A673 (cell line): ENCODE data around the gene FSCN2. TPM values are rescaled to one million over a fixed set of nuclear protein-coding genes. Genes with fewer than 3 reads are reported as not detected.

Experiments
- BruUV-seq: library from RNA; stranded (reverse); fragments of 400-500 nt; replicated peaks from 2 replicates; lab custom pipeline; 2021; lab: Mats Ljungman, UMichigan
- CTCF ChIA-PET: fragments of 300-600 bp; sonication (Branson Sonifier 250); formaldehyde crosslinking; loops from one replicate; lab custom pipeline; 2022; ENCODE audit warnings: antibody characterized with exemption; lab: Charles Lee
- POLR2A ChIA-PET: fragments of 300-600 bp; sonication (Branson Sonifier 250); formaldehyde crosslinking; loops from one replicate; lab custom pipeline; 2022; ENCODE audit warnings: antibody characterized with exemption; ENCODE audit not compliant: low non-redundant PET; lab: Charles Lee
- DNase-seq: peaks from one replicate; pipeline ENCODE4 v3.0.0-alpha.2; 2015; ENCODE audit warnings: low spot score
- H3K27ac ChIP-seq: fragments of 200-600 bp; sonication (generic); 2 replicates; pipeline ENCODE4 v1.5.1; 2016; ENCODE audit warnings: mixed run types, low read depth, mild to moderate bottlenecking, mixed read lengths, antibody characterized with exemption, low read length; ENCODE audit not compliant: poor library complexity, severe bottlenecking
- H3K27me3 ChIP-seq: fragments of 200-600 bp; sonication (generic); replicated peaks from 2 replicates; pipeline ENCODE4 v1.6.1; 2017; ENCODE audit warnings: mixed run types, low read depth, mild to moderate bottlenecking, mixed read lengths, antibody characterized with exemption, low read length; ENCODE audit not compliant: insufficient read depth, poor library complexity
- H3K36me3 ChIP-seq: fragments of 200-600 bp; sonication (generic); 2 replicates; pipeline ENCODE4 v1.6.1; 2016; ENCODE audit warnings: mixed run types, mild to moderate bottlenecking, mixed read lengths, antibody characterized with exemption, low read length; ENCODE audit not compliant: insufficient read depth, poor library complexity, severe bottlenecking
- H3K4me1 ChIP-seq: fragments of 200-600 bp; sonication (generic); 2 replicates; pipeline ENCODE4 v1.6.1; 2017; ENCODE audit warnings: mixed run types, mild to moderate bottlenecking, mixed read lengths, antibody characterized with exemption, low read length; ENCODE audit not compliant: insufficient read depth, poor library complexity, severe bottlenecking
- H3K4me3 ChIP-seq: fragments of 200-600 bp; sonication (generic); 2 replicates; pipeline ENCODE4 v1.5.1; 2016; ENCODE audit warnings: low read depth, mixed run types, mild to moderate bottlenecking, mixed read lengths, low read length; ENCODE audit not compliant: poor library complexity, severe bottlenecking
- H3K9me3 ChIP-seq: fragments of 200-600 bp; sonication (generic); 2 replicates; pipeline ENCODE4 v1.6.1; 2016; ENCODE audit warnings: mixed run types, low read depth, mild to moderate bottlenecking, mixed read lengths, antibody characterized with exemption, low read length; ENCODE audit not compliant: poor library complexity, severe bottlenecking
- CTCF ChIP-seq: fragments of 300-800, 200-600 bp; sonication (generic); conservative IDR thresholded peaks from 2 replicates; pipeline ENCODE4 v1.5.1; 2017; ENCODE audit warnings: low read depth, mild to moderate bottlenecking, antibody characterized with exemption, low read length, moderate library complexity, mixed read lengths
- EZH2 ChIP-seq: fragments of 200-600 bp; sonication (generic); IDR thresholded peaks from 2 replicates; pipeline ENCODE4 v1.6.1; 2017; ENCODE audit warnings: borderline replicate concordance, low read depth, mild to moderate bottlenecking, mixed read lengths, antibody characterized with exemption, low read length; ENCODE audit not compliant: poor library complexity, severe bottlenecking
- intact Hi-C: fragments of 100-400 bp; cut with micrococcal nuclease; formaldehyde crosslinking; loops from one replicate; pipeline ENCODE4 v1.10.0; 2022; ENCODE audit not compliant: unreplicated experiment
- total RNA-seq: library from RNA; stranded (reverse); gene quantifications from 2 replicates; pipeline ENCODE4 v1.2.3, GENCODE V29; 2021

Gene FSCN2
- total RNA-seq, 1 experiment from 2014 or later: 0.26 TPM

- POLR2A ChIA-PET: no interaction called here
- DNase-seq: no peak
- Histone ChIP-seq H3K4me3 (no peak overlapping the region), H3K4me1 (no peaks in the 10 kb centered on the region), H3K27ac (no peak overlapping the region), H3K27me3 (peaks cover 12% of the 10 kb centered on the region), H3K36me3 (no peaks in the 10 kb centered on the region), H3K9me3 (no peaks in the 10 kb centered on the region)
- TF ChIP-seq CTCF: no peak
- BruUV-seq: no TSS peak
- intact Hi-C loops: no loop called here
- CTCF ChIA-PET: no interaction called here
Observed at GRCh38 chr17:81526662-81527571, 1.3 kb upstream of the FSCN2 start.

DNA sequence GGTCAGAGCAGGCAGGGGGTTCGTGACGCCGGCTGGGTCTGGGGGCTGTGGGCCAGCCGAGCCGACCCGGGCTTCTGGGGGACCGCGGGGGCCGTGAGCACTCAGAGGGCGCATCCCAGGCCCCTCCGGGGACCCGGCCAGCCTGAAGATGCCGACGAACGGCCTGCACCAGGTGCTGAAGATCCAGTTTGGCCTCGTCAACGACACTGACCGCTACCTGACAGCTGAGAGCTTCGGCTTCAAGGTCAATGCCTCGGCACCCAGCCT, 140 bp downstream of the FSCN2 start:
- intact Hi-C loops: no loop called here
- Histone ChIP-seq H3K4me1 (no peaks in the 10 kb centered on the region), H3K4me3 (no peak overlapping the region), H3K36me3 (no peaks in the 10 kb centered on the region), H3K27me3 (peaks cover 12% of the 10 kb centered on the region), H3K27ac (no peak overlapping the region), H3K9me3 (no peaks in the 10 kb centered on the region)
- TF ChIP-seq CTCF (no peak), EZH2 (no peak)
- no peak for DNase-seq
- POLR2A ChIA-PET: no interaction called here
- BruUV-seq: no TSS peak
- CTCF ChIA-PET: no interaction called here

DNA sequence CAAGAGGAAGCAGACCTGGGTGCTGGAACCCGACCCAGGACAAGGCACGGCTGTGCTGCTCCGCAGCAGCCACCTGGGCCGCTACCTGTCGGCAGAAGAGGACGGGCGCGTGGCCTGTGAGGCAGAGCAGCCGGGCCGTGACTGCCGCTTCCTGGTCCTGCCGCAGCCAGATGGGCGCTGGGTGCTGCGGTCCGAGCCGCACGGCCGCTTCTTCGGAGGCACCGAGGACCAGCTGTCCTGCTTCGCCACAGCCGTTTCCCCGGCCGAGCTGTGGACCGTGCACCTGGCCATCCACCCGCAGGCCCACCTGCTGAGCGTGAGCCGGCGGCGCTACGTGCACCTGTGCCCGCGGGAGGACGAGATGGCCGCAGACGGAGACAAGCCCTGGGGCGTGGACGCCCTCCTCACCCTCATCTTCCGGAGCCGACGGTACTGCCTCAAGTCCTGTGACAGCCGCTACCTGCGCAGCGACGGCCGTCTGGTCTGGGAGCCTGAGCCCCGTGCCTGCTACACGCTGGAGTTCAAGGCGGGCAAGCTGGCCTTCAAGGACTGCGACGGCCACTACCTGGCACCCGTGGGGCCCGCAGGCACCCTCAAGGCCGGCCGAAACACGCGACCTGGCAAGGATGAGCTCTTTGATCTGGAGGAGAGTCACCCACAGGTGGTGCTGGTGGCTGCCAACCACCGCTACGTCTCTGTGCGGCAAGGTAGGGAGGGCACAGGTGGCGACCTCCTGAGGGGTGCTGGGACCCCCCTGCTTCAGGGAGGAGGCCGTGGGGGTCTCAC, 667 bp downstream of the FSCN2 start:
- H3K36me3 ChIP-seq: no peaks in the 10 kb centered on the region
- peaks cover 12% of the 10 kb centered on the region for H3K27me3 ChIP-seq
- no peak overlapping the region for H3K4me3 ChIP-seq
- no peak for DNase-seq
- H3K4me1 ChIP-seq: no peaks in the 10 kb centered on the region
- no TSS peak for BruUV-seq
- H3K27ac ChIP-seq: no peak overlapping the region
- intact Hi-C loops: no loop called here
- CTCF ChIA-PET: no interaction called here
- POLR2A ChIA-PET: no interaction called here
- no peak for TF ChIP-seq CTCF
- no peak for TF ChIP-seq EZH2
- H3K9me3 ChIP-seq: no peaks in the 10 kb centered on the region
